HepG2 (cell line): Measurements from ENCODE around the gene METTL27. TPM values are rescaled to one million over a fixed set of nuclear protein-coding genes. Genes with fewer than 3 reads are reported as not detected.

Source experiments
- FOXK2 ChIP-seq: fragments of 450-650 bp; IDR thresholded peaks from 2 replicates; pipeline ENCODE4 v1.6.1; 2016
- MAFG ChIP-seq: sonication (generic); formaldehyde crosslinking; IDR thresholded peaks from 2 replicates; pipeline ENCODE4 v1.5.1; 2020; ENCODE audit warnings: mild to moderate bottlenecking, missing genetic modification reagents
- NCOA2 ChIP-seq: sonication (generic); formaldehyde crosslinking; IDR thresholded peaks from 2 replicates; pipeline ENCODE4 v1.8.0; 2022; ENCODE audit warnings: inconsistent platforms
- PHF5A ChIP-seq: IDR thresholded peaks from one replicate; pipeline ENCODE4 v1.6.1; 2018; ENCODE audit warnings: low read depth, missing genetic modification reagents; ENCODE audit not compliant: unreplicated experiment
- POLR2G ChIP-seq: fragments of 200-400 bp; formaldehyde crosslinking; IDR thresholded peaks from 2 replicates; pipeline ENCODE4 v1.6.1; 2018; ENCODE audit warnings: mild to moderate bottlenecking, low read depth, low read length, moderate library complexity
- RBFOX2 ChIP-seq: fragments of 200-400 bp; formaldehyde crosslinking; IDR thresholded peaks from 2 replicates; pipeline ENCODE4 v1.6.1; 2017; ENCODE audit warnings: low read depth, mild to moderate bottlenecking, low read length
- RNF2 ChIP-seq: fragments of 450-650 bp; conservative IDR thresholded peaks from 2 replicates; pipeline ENCODE4 v1.6.1; 2016; ENCODE audit warnings: low read depth
- U2AF1 ChIP-seq: fragments of 200-400 bp; formaldehyde crosslinking; optimal IDR thresholded peaks from 2 replicates; pipeline ENCODE3; 2017; ENCODE audit warnings: mild to moderate bottlenecking, low read depth, low read length
- ZNF136 ChIP-seq: sonication (generic); formaldehyde crosslinking; IDR thresholded peaks from 2 replicates; pipeline ENCODE4 v1.8.1; 2022; ENCODE audit warnings: low read depth, mild to moderate bottlenecking, moderate library complexity, missing genetic modification reagents
- ZNF235 ChIP-seq: sonication (generic); formaldehyde crosslinking; IDR thresholded peaks from 2 replicates; pipeline ENCODE4 v1.8.1; 2023; ENCODE audit warnings: mild to moderate bottlenecking, missing genetic modification reagents, borderline replicate concordance
- ZNF251 ChIP-seq: sonication (generic); formaldehyde crosslinking; IDR thresholded peaks from 2 replicates; pipeline ENCODE4 v1.9.0; 2021; ENCODE audit warnings: mild to moderate bottlenecking, missing genetic modification reagents
- ZNF256 ChIP-seq: sonication (generic); formaldehyde crosslinking; conservative IDR thresholded peaks from 2 replicates; pipeline ENCODE4 v1.4.0; 2020; ENCODE audit warnings: missing genetic modification reagents
- ZNF446 ChIP-seq: sonication (generic); formaldehyde crosslinking; IDR thresholded peaks from 2 replicates; pipeline ENCODE4 v1.5.0; 2020; ENCODE audit warnings: mild to moderate bottlenecking, missing genetic modification reagents
- ZNF891 ChIP-seq: sonication (generic); formaldehyde crosslinking; IDR thresholded peaks from 2 replicates; pipeline ENCODE4 v1.5.0; 2020; ENCODE audit warnings: mild to moderate bottlenecking, missing genetic modification reagents
- ZSCAN29 ChIP-seq: sonication (generic); formaldehyde crosslinking; conservative IDR thresholded peaks from 2 replicates; pipeline ENCODE4 v1.4.0; 2020; ENCODE audit warnings: mild to moderate bottlenecking, missing genetic modification reagents
- polyA plus RNA-seq, 8 experiments: library from polyadenylated mRNA; depleted of rRNA in 3 of 8; stranded (reverse) in 7 of 8; unstranded in 1 of 8; fragments of >200 nt; fragmentation: Illumina TruSeq in 4 of 8; extraction: Trizol in 4 of 8; gene quantifications; 2 replicates each; pipeline versions ENCODE4 v1.2.1 to v1.2.3, GENCODE V29; 2011 to 2016; ENCODE audit warnings: low read depth in 4 of 8, missing spikeins in 1 of 8, mixed read lengths in 1 of 8; ENCODE audit not compliant: insufficient read depth in 1 of 8
- total RNA-seq, 5 experiments: library from RNA; depleted of rRNA; stranded (reverse); fragments of >200 nt; fragmentation: Illumina TruSeq; extraction: Trizol; gene quantifications; 2 replicates each; pipeline ENCODE4 v1.2.3, GENCODE V29; 2016; ENCODE audit warnings: low read depth in 1 of 5
- TF ChIP-seq, protein P1 (sequence below): sonication (generic); formaldehyde crosslinking; IDR thresholded peaks from 2 replicates; pipeline ENCODE4 v1.4.0; 2020; ENCODE audit warnings: missing genetic modification reagents, mild to moderate bottlenecking, borderline replicate concordance
- TF ChIP-seq, protein P2 (sequence below): sonication (generic); formaldehyde crosslinking; IDR thresholded peaks from 2 replicates; pipeline ENCODE4 v1.5.1; 2020; ENCODE audit warnings: missing genetic modification reagents, mild to moderate bottlenecking, borderline replicate concordance
- TF ChIP-seq, protein P3 (sequence below): sonication (generic); formaldehyde crosslinking; IDR thresholded peaks from 2 replicates; pipeline ENCODE4 v1.8.1; 2023; ENCODE audit warnings: mild to moderate bottlenecking, missing genetic modification reagents

The METTL27 gene
- total and polyA plus RNA-seq, 2 of the 13 experiments (the other 11 are each of a cell fraction or from before 2014, with no cell fraction given) = 2.0 to 3.0 TPM

DNA sequence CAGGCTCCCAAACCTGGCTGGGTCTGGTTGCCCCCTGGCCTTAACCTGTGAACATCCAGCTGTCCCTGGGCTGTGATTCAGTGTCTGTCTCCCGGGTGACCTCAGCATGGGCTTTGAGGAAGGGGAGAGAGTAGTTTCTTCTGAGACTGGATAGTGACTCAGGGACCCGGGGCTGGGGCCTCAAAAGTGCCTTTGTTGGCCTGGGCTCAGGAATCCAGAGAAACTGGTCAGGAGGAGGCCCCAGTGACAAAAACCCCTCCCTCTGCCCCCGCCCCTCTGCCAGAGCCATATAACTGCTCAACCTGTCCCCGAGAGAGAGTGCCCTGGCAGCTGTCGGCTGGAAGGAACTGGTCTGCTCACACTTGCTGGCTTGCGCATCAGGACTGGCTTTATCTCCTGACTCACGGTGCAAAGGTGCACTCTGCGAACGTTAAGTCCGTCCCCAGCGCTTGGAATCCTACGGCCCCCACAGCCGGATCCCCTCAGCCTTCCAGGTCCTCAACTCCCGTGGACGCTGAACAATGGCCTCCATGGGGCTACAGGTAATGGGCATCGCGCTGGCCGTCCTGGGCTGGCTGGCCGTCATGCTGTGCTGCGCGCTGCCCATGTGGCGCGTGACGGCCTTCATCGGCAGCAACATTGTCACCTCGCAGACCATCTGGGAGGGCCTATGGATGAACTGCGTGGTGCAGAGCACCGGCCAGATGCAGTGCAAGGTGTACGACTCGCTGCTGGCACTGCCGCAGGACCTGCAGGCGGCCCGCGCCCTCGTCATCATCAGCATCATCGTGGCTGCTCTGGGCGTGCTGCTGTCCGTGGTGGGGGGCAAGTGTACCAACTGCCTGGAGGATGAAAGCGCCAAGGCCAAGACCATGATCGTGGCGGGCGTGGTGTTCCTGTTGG is 11.4 kb downstream of the METTL27 start, which contains the start of gene CLDN4 (continued):
- TF ChIP-seq, protein P1, sequence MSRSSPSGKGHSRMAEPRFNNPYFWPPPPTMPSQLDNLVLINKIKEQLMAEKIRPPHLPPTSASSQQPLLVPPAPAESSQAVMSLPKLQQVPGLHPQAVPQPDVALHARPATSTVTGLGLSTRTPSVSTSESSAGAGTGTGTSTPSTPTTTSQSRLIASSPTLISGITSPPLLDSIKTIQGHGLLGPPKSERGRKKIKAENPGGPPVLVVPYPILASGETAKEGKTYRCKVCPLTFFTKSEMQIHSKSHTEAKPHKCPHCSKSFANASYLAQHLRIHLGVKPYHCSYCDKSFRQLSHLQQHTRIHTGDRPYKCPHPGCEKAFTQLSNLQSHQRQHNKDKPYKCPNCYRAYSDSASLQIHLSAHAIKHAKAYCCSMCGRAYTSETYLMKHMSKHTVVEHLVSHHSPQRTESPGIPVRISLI (CRISPR knock-in tag) = no peak
- no peak for TF ChIP-seq ZNF256 (CRISPR knock-in tag)
- TF ChIP-seq PHF5A = no peak
- no peak for TF ChIP-seq FOXK2
- no peak for TF ChIP-seq ZNF235 (CRISPR knock-in tag)
- no peak; the same call in 1 of the 2 replicates for TF ChIP-seq RNF2
- no peak for TF ChIP-seq ZNF891
- TF ChIP-seq RBFOX2 = peak; percentile 84
- no peak for TF ChIP-seq ZSCAN29 (CRISPR knock-in tag)
- TF ChIP-seq ZNF251 (CRISPR knock-in tag) = no peak
- TF ChIP-seq, protein P2, sequence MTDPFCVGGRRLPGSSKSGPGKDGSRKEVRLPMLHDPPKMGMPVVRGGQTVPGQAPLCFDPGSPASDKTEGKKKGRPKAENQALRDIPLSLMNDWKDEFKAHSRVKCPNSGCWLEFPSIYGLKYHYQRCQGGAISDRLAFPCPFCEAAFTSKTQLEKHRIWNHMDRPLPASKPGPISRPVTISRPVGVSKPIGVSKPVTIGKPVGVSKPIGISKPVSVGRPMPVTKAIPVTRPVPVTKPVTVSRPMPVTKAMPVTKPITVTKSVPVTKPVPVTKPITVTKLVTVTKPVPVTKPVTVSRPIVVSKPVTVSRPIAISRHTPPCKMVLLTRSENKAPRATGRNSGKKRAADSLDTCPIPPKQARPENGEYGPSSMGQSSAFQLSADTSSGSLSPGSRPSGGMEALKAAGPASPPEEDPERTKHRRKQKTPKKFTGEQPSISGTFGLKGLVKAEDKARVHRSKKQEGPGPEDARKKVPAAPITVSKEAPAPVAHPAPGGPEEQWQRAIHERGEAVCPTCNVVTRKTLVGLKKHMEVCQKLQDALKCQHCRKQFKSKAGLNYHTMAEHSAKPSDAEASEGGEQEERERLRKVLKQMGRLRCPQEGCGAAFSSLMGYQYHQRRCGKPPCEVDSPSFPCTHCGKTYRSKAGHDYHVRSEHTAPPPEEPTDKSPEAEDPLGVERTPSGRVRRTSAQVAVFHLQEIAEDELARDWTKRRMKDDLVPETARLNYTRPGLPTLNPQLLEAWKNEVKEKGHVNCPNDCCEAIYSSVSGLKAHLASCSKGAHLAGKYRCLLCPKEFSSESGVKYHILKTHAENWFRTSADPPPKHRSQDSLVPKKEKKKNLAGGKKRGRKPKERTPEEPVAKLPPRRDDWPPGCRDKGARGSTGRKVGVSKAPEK (CRISPR knock-in tag) = peak; percentile 81; the same call in 1 of the 2 replicates
- TF ChIP-seq ZNF446 (CRISPR knock-in tag) = peak; percentile 72; the same call in 1 of the 2 replicates
- peak; percentile 28; the same call in 1 of the 2 replicates for TF ChIP-seq NCOA2 (CRISPR knock-in tag)
- peak; percentile 73 for TF ChIP-seq MAFG (CRISPR knock-in tag)
- TF ChIP-seq POLR2G = peak; percentile 99
- no peak for TF ChIP-seq ZNF136 (CRISPR knock-in tag)
- TF ChIP-seq, protein P3, sequence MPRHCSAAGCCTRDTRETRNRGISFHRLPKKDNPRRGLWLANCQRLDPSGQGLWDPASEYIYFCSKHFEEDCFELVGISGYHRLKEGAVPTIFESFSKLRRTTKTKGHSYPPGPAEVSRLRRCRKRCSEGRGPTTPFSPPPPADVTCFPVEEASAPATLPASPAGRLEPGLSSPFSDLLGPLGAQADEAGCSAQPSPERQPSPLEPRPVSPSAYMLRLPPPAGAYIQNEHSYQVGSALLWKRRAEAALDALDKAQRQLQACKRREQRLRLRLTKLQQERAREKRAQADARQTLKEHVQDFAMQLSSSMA = peak; percentile 36; the same call in 1 of the 2 replicates
- no peak for TF ChIP-seq U2AF1
